ENCODE results near the gene OR5M11. TPM values are rescaled to one million over a fixed set of nuclear protein-coding genes. Genes with fewer than 3 reads are reported as not detected.
"Not testable (repeated sequence)": the region's sequence is repeated elsewhere in the genome, so short reads cannot be mapped to it uniquely, and the experiment has no call there.

Gene OR5M11
- total RNA-seq = not detected

- no peak within 1 kb of the TSS for H3K27ac Mint-ChIP-seq
- ChIA-PET POLR2A (no interaction called here), CTCF (no interaction called here)
- no peaks in the 10 kb centered on the region for H3K36me3 Mint-ChIP-seq (ENCODE audit: low read depth)
- H3K4me1 Mint-ChIP-seq = no peaks in the 10 kb centered on the region
- H3K27me3 Mint-ChIP-seq = no peaks in the 10 kb centered on the region
- no peak within 1 kb of the TSS for H3K4me3 Mint-ChIP-seq
- DNase-seq = no peak
- H3K9me3 Mint-ChIP-seq = peaks cover 11% of the 10 kb centered on the region
These were observed at the start of gene OR5M11 for GRCh38 chr11:56543157-56543556. TSS of gene OR5M11 (minus strand) at chr11:56543257. CDS start at chr11:56543257, 0 bp downstream.

GRCh38 chr11:56592088-56592717 is 49.1 kb upstream of the OR5M11 start:
- DNase-seq; H3K36me3 Mint-ChIP-seq (ENCODE audit: low read depth); H3K27me3 Mint-ChIP-seq; H3K4me3 Mint-ChIP-seq; H3K4me1 Mint-ChIP-seq; H3K9me3 Mint-ChIP-seq; POLR2A ChIA-PET; CTCF ChIA-PET; H3K27ac Mint-ChIP-seq: not testable (repeated sequence)

GRCh38 chr11:56577621-56578020 is 34.6 kb upstream of the OR5M11 start, which contains the start of gene OR5M10:
TSS of gene OR5M10 (minus strand) at chr11:56577721. CDS start at chr11:56577721, 0 bp downstream.
- Mint-ChIP-seq H3K27ac (no peak within 1 kb of the TSS), H3K27me3 (no peaks in the 10 kb centered on the region), H3K36me3 (ENCODE audit: low read depth) (no peaks in the 10 kb centered on the region), H3K4me3 (no peak within 1 kb of the TSS), H3K4me1 (no peaks in the 10 kb centered on the region), H3K9me3 (peaks cover 8% of the 10 kb centered on the region)
- POLR2A ChIA-PET = no interaction called here
- no peak for DNase-seq
- CTCF ChIA-PET = no interaction called here

GRCh38 chr11:56558574-56558973 is 15.5 kb upstream of the OR5M11 start:
- Mint-ChIP-seq H3K27me3 (no peaks in the 10 kb centered on the region), H3K9me3 (peaks cover 7% of the 10 kb centered on the region), H3K4me1 (no peaks in the 10 kb centered on the region), H3K27ac (no peak overlapping the region), H3K36me3 (ENCODE audit: low read depth) (no peaks in the 10 kb centered on the region), H3K4me3 (no peak overlapping the region)
- no peak for DNase-seq
- CTCF ChIA-PET = no interaction called here
- POLR2A ChIA-PET = no interaction called here

GRCh38 chr11:56554691-56555090 is 11.6 kb upstream of the OR5M11 start:
- DNase-seq; H3K27me3 Mint-ChIP-seq; H3K9me3 Mint-ChIP-seq; H3K27ac Mint-ChIP-seq; H3K36me3 Mint-ChIP-seq (ENCODE audit: low read depth); CTCF ChIA-PET; H3K4me3 Mint-ChIP-seq; H3K4me1 Mint-ChIP-seq; POLR2A ChIA-PET: not testable (repeated sequence)

- no peaks in the 10 kb centered on the region for H3K36me3 Mint-ChIP-seq (ENCODE audit: low read depth)
- H3K27ac Mint-ChIP-seq = no peak overlapping the region
- no peak overlapping the region for H3K4me3 Mint-ChIP-seq
- peaks cover 9% of the 10 kb centered on the region for H3K9me3 Mint-ChIP-seq
- no peaks in the 10 kb centered on the region for H3K4me1 Mint-ChIP-seq
- ChIA-PET CTCF (no interaction called here), POLR2A (no interaction called here)
- H3K27me3 Mint-ChIP-seq = no peaks in the 10 kb centered on the region
- no peak for DNase-seq
These were observed 2.5 kb upstream of the OR5M11 start for GRCh38 chr11:56545531-56545930.

- H3K36me3 Mint-ChIP-seq (ENCODE audit: low read depth) = no peaks in the 10 kb centered on the region
- H3K27me3 Mint-ChIP-seq = no peaks in the 10 kb centered on the region
- no peak overlapping the region for H3K4me3 Mint-ChIP-seq
- no peak overlapping the region for H3K27ac Mint-ChIP-seq
- POLR2A ChIA-PET = no interaction called here
- no peak for DNase-seq
- no peaks in the 10 kb centered on the region for H3K4me1 Mint-ChIP-seq
- CTCF ChIA-PET = no interaction called here
- H3K9me3 Mint-ChIP-seq = peaks cover 11% of the 10 kb centered on the region
These were observed 682 bp upstream of the OR5M11 start for GRCh38 chr11:56543739-56544138.

- Mint-ChIP-seq H3K4me1 (no peaks in the 10 kb centered on the region), H3K27ac (no peak overlapping the region), H3K27me3 (no peaks in the 10 kb centered on the region), H3K9me3 (peaks cover 3% of the 10 kb centered on the region), H3K36me3 (ENCODE audit: low read depth) (no peaks in the 10 kb centered on the region), H3K4me3 (no peak overlapping the region)
- POLR2A ChIA-PET = no interaction called here
- CTCF ChIA-PET = no interaction called here
- DNase-seq = no peak
These were observed 9.9 kb downstream of the OR5M11 start for GRCh38 chr11:56533054-56533740.

GRCh38 chr11:56531856-56532255 is 11.2 kb downstream of the OR5M11 start:
- CTCF ChIA-PET = no interaction called here
- Mint-ChIP-seq H3K36me3 (ENCODE audit: low read depth) (no peaks in the 10 kb centered on the region), H3K27me3 (no peaks in the 10 kb centered on the region), H3K27ac (no peak overlapping the region), H3K9me3 (peaks cover 3% of the 10 kb centered on the region), H3K4me1 (no peaks in the 10 kb centered on the region), H3K4me3 (no peak overlapping the region)
- POLR2A ChIA-PET = no interaction called here
- no peak for DNase-seq

- Mint-ChIP-seq H3K4me1 (no peaks in the 10 kb centered on the region), H3K36me3 (ENCODE audit: low read depth) (no peaks in the 10 kb centered on the region), H3K9me3 (peaks cover 6% of the 10 kb centered on the region), H3K27me3 (no peaks in the 10 kb centered on the region), H3K4me3 (no peak overlapping the region), H3K27ac (peak overlapping the region; percentile 34)
- no peak for DNase-seq
- ChIA-PET CTCF (no interaction called here), POLR2A (no interaction called here)
These were observed 21.0 kb downstream of the OR5M11 start for GRCh38 chr11:56522008-56522407.

GRCh38 chr11:56513280-56513679 is 29.8 kb downstream of the OR5M11 start:
- ChIA-PET CTCF (no interaction called here), POLR2A (no interaction called here)
- Mint-ChIP-seq H3K27me3 (no peaks in the 10 kb centered on the region), H3K27ac (no peak overlapping the region), H3K4me1 (no peaks in the 10 kb centered on the region), H3K36me3 (ENCODE audit: low read depth) (no peaks in the 10 kb centered on the region), H3K4me3 (no peak overlapping the region), H3K9me3 (peaks cover 2% of the 10 kb centered on the region)
- no peak for DNase-seq

- Mint-ChIP-seq H3K4me1 (no peaks in the 10 kb centered on the region), H3K27ac (no peak overlapping the region), H3K9me3 (peaks cover 2% of the 10 kb centered on the region), H3K27me3 (no peaks in the 10 kb centered on the region), H3K4me3 (no peak overlapping the region), H3K36me3 (ENCODE audit: low read depth) (no peaks in the 10 kb centered on the region)
- no peak for DNase-seq
- CTCF ChIA-PET = no interaction called here
- POLR2A ChIA-PET = no interaction called here
These were observed 33.6 kb downstream of the OR5M11 start for GRCh38 chr11:56509439-56509838.

- Mint-ChIP-seq H3K36me3 (ENCODE audit: low read depth) (no peaks in the 10 kb centered on the region), H3K4me1 (no peaks in the 10 kb centered on the region), H3K9me3 (peaks cover 7% of the 10 kb centered on the region), H3K4me3 (no peak overlapping the region), H3K27me3 (no peaks in the 10 kb centered on the region), H3K27ac (no peak overlapping the region)
- no peak for DNase-seq
- ChIA-PET POLR2A (no interaction called here), CTCF (no interaction called here)
These were observed 46.0 kb downstream of the OR5M11 start for GRCh38 chr11:56497010-56497409.

GRCh38 chr11:56495117-56495516 is 47.9 kb downstream of the OR5M11 start:
- Mint-ChIP-seq H3K4me3 (no peak overlapping the region), H3K27me3 (no peaks in the 10 kb centered on the region), H3K9me3 (peaks cover 11% of the 10 kb centered on the region), H3K27ac (no peak overlapping the region), H3K4me1 (no peaks in the 10 kb centered on the region), H3K36me3 (ENCODE audit: low read depth) (no peaks in the 10 kb centered on the region)
- POLR2A ChIA-PET = no interaction called here
- CTCF ChIA-PET = no interaction called here
- DNase-seq = no peak

Data from activated CD4-positive, alpha-beta T cell treated with anti-CD3 and anti-CD28 coated beads, Interleukin-2, amount 10 ng/mL, durations not matched to agents 7 days and 5 days (primary cell).